HEK293T (cell line): ENCODE measurements around the gene RBM38.

Source experiments
- BHLHE40 ChIP-seq: fragments of 450-650 bp; IDR thresholded peaks from 2 replicates; pipeline ENCODE4 v1.6.1; 2016; ENCODE audit warnings: mild to moderate bottlenecking, moderate library complexity, borderline replicate concordance
- ELF4 ChIP-seq: fragments of 450-650 bp; IDR thresholded peaks from 2 replicates; pipeline ENCODE4 v1.6.1; 2017; ENCODE audit warnings: antibody characterized with exemption
- FOXA1 ChIP-seq: fragments of 450-650 bp; IDR thresholded peaks from 2 replicates; pipeline ENCODE4 v1.6.1; 2016; ENCODE audit warnings: mild to moderate bottlenecking
- SP1 ChIP-seq: fragments of 450-650 bp; IDR thresholded peaks from 2 replicates; pipeline ENCODE4 v1.6.1; 2017

GRCh38 chr20:57409316-57409671 lies 18.1 kb downstream of the RBM38 start:
- TF ChIP-seq SP1 (no peak), BHLHE40 (no peak), ELF4 (no peak), FOXA1 (no peak)
